Measurements from ENCODE around the gene SLC41A1. TPM values are rescaled to one million over a fixed set of nuclear protein-coding genes. Genes with fewer than 3 reads are reported as not detected.

SLC41A1 gene
- total and polyA plus RNA-seq, 2 experiments from 2014 or later = 44.5 to 52.1 TPM

DNA sequence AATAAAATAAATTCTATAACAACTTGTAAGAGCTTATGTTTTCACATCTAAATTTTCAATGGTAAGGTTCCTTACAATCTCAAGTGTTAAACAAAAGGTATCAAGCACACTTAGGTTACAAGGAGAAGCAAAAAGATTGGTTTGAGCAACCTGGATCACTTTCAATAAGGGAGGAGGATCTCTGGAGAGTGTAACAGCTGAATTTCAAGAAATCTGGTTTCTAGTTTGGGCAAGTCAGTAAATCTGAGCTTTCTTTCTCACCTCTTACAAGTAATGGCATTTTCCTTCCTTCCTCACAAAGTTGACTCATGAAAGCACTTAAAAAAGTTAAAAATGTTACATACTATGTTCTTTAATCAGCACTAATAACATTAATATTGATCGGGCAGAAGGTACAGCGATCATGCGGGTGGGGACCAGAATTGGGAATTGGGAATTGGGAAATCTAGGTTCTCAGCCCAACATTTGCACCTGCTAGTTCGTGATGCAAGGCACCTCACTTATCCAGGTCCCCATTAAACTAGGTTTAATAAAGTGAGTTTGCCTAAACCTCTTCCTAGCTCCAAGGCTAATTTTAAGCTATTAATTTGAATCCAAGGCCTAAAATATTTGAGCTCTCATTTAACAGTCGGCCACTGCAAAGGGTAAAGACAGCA, 66.1 kb downstream of the SLC41A1 start:
- TF ChIP-seq, protein P1, sequence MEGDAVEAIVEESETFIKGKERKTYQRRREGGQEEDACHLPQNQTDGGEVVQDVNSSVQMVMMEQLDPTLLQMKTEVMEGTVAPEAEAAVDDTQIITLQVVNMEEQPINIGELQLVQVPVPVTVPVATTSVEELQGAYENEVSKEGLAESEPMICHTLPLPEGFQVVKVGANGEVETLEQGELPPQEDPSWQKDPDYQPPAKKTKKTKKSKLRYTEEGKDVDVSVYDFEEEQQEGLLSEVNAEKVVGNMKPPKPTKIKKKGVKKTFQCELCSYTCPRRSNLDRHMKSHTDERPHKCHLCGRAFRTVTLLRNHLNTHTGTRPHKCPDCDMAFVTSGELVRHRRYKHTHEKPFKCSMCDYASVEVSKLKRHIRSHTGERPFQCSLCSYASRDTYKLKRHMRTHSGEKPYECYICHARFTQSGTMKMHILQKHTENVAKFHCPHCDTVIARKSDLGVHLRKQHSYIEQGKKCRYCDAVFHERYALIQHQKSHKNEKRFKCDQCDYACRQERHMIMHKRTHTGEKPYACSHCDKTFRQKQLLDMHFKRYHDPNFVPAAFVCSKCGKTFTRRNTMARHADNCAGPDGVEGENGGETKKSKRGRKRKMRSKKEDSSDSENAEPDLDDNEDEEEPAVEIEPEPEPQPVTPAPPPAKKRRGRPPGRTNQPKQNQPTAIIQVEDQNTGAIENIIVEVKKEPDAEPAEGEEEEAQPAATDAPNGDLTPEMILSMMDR (IDR thresholded peaks at IDR 0.05; ENCODE audit: low read depth, low read length) = no peak
- H3K36me3 ChIP-seq = no peaks in the 10 kb centered on the region
- peak overlapping the region; percentile 95 for H3K4me3 ChIP-seq
- H3K27ac ChIP-seq = no peak overlapping the region
- DNase-seq (ENCODE audit: low read depth in 1 of 2, low spot score in 1 of 2) = peak in 1 of 2 donors; percentile 16
- peaks cover 19% of the 10 kb centered on the region for H3K4me1 ChIP-seq (ENCODE audit: low read depth)
- no peaks in the 10 kb centered on the region for H3K9me3 ChIP-seq (ENCODE audit: low read depth)
- H3K27me3 ChIP-seq = no peaks in the 10 kb centered on the region

DNA sequence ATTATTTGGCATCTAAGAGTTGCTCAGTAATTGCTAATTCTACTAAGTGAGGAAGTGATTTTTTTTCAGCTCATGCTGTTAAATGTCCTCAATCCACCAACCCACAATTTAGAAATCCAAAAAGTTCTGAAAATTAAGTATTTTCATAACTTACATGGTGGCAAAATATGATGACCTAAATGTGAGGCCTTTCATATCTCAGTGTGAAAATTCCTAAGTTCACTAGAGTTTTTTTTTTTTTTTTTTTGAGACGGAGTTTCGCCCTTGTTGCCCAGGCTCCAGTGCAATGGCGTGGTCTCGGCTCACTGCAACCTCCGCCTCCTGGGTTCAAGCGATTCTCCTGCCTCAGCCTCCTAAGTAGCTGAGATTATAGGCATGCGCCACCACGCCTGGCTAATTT, 68.6 kb downstream of the SLC41A1 start:
- H3K9me3 ChIP-seq (ENCODE audit: low read depth) = no peaks in the 10 kb centered on the region
- H3K27ac ChIP-seq = peak overlapping the region; percentile 4
- TF ChIP-seq, protein P1 (IDR thresholded peaks at IDR 0.05; ENCODE audit: low read depth, low read length) = no peak
- DNase-seq (ENCODE audit: low read depth in 1 of 2, low spot score in 1 of 2) = no peak
- H3K27me3 ChIP-seq = no peaks in the 10 kb centered on the region
- H3K36me3 ChIP-seq = no peaks in the 10 kb centered on the region
- H3K4me1 ChIP-seq (ENCODE audit: low read depth) = peaks cover 22% of the 10 kb centered on the region
- no peak overlapping the region for H3K4me3 ChIP-seq

DNA sequence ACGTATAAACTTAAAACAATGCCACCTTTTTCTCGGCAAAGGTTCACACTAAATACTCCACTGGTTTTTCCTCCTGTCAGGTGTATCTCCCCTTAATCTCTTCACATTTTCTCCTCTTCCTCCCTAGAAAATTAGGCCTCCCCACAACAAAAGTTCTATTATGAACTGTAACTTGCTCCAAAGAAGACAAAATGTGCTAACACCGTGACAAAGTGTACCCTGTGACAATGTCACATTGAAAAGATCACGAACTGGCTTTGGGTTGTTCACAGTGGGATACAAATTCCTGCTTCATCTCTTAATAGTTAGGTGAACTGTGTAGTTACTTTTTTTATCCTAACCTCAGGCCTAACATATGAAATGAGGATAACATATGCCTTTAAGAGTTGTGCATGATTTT, 69.0 kb downstream of the SLC41A1 start:
- no peak for DNase-seq (ENCODE audit: low read depth in 1 of 2, low spot score in 1 of 2)
- no peak overlapping the region for H3K4me3 ChIP-seq
- peak overlapping the region; percentile 4 for H3K27ac ChIP-seq
- TF ChIP-seq, protein P1 (IDR thresholded peaks at IDR 0.05; ENCODE audit: low read depth, low read length) = no peak
- no peaks in the 10 kb centered on the region for H3K27me3 ChIP-seq
- peaks cover 22% of the 10 kb centered on the region for H3K4me1 ChIP-seq (ENCODE audit: low read depth)
- no peaks in the 10 kb centered on the region for H3K36me3 ChIP-seq
- H3K9me3 ChIP-seq (ENCODE audit: low read depth) = no peaks in the 10 kb centered on the region

DNA sequence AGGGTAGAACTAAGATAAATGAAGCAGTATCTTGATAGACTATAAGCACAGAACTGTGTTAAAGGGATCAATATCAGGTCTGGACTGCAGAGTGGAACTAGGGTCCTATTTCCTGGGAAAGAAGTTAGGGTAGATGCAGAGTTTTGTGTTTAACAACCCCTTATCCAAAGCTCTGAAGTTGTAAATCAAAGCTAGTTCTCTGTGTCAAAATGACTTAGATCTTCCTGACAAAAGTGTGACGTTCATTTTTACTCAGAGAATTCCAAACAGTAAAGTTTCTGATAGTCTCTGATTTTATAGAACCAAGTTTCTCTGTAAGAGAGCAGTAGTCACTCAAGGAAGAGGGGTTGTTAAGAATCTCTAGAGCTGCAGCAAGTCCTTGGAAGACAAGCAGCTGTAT, 71.3 kb downstream of the SLC41A1 start:
- Histone ChIP-seq H3K36me3 (no peaks in the 10 kb centered on the region), H3K4me3 (no peak overlapping the region), H3K4me1 (ENCODE audit: low read depth) (peaks cover 7% of the 10 kb centered on the region), H3K27me3 (no peaks in the 10 kb centered on the region), H3K27ac (peak overlapping the region; percentile 47), H3K9me3 (ENCODE audit: low read depth) (no peaks in the 10 kb centered on the region)
- DNase-seq (ENCODE audit: low read depth in 1 of 2, low spot score in 1 of 2) = no peak
- TF ChIP-seq, protein P1 (IDR thresholded peaks at IDR 0.05; ENCODE audit: low read depth, low read length) = no peak

DNA sequence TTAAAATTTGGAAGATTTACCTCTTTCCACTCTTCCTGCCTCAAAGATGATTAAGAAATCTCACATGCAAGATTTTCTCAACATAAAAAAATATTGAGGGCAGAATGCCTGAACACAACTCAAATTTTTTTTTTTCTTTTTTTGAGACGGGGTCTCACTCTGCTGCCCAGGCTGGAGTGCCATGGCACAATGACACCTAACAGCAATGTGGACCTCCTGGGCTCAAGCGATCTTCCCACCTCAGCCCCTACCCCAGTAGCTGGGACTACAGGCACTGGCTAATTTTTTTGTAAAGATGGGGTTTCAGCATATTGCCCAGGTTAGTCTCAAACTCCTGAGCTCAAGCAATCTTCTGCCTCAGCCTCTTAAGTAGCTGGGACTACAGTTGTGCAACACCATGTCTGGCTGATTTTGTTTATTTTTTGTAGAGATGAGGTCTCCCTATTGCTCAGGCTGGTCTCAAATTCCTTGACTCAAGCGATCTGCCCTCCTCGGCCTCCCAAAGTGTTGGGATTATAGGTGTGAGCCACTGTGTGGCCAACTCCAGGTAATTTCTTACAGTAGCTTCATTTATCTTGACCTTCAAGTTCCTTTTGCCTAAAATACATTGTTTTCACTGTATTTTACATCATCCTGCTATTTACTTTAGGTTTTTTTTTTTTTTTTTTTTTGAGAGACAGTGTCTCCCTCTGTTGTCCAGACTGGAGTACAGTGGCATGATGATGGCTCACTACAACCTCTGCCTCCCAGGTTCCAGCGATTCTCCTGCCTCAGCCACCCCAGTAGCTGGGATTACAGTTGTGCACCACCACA, 73.4 kb downstream of the SLC41A1 start:
- Histone ChIP-seq H3K27me3 (no peaks in the 10 kb centered on the region), H3K36me3 (peaks cover 11% of the 10 kb centered on the region), H3K4me3 (no peak overlapping the region), H3K27ac (peak overlapping the region; percentile 13), H3K9me3 (ENCODE audit: low read depth) (no peaks in the 10 kb centered on the region), H3K4me1 (ENCODE audit: low read depth) (peaks cover 3% of the 10 kb centered on the region)
- TF ChIP-seq, protein P1 (IDR thresholded peaks at IDR 0.05; ENCODE audit: low read depth, low read length) = peak; percentile 16
- DNase-seq (ENCODE audit: low read depth in 1 of 2, low spot score in 1 of 2) = peak in 1 of 2 donors; percentile 67

Other genes with a start within 250 kb of the SLC41A1 start
- gene ELK4, start 181.2 kb downstream of the SLC41A1 start, total RNA-seq = 9.1 and 13.0 TPM in 2 replicates
- 1.8 and 4.9 TPM in 2 replicates for gene ELK4, start 181.2 kb downstream of the SLC41A1 start, polyA plus RNA-seq
- gene SLC45A3, start 132.7 kb downstream of the SLC41A1 start, total RNA-seq = 4.9 and 10.4 TPM in 2 replicates
- gene SLC45A3, start 132.7 kb downstream of the SLC41A1 start, polyA plus RNA-seq = 3.8 and 7.8 TPM in 2 replicates
- gene NUCKS1, start 63.0 kb downstream of the SLC41A1 start, total RNA-seq = 100 and 175 TPM in 2 replicates
- 47.0 and 80.9 TPM in 2 replicates for gene NUCKS1, start 63.0 kb downstream of the SLC41A1 start, polyA plus RNA-seq
- gene RAB29, start 37.7 kb downstream of the SLC41A1 start, total RNA-seq = 3.3 and 7.2 TPM in 2 replicates
- 6.5 and 15.2 TPM in 2 replicates for gene RAB29, start 37.7 kb downstream of the SLC41A1 start, polyA plus RNA-seq
- not detected in 2 replicates for gene PM20D1, start 36.9 kb upstream of the SLC41A1 start, total RNA-seq
- 0.18 and 0.57 TPM in 2 replicates for gene PM20D1, start 36.9 kb upstream of the SLC41A1 start, polyA plus RNA-seq
- gene SLC26A9, start 130.3 kb upstream of the SLC41A1 start, total RNA-seq = 1.0 and 2.9 TPM in 2 replicates
- 2.8 and 4.0 TPM in 2 replicates for gene SLC26A9, start 130.3 kb upstream of the SLC41A1 start, polyA plus RNA-seq
- gene RAB7B, start 190.2 kb upstream of the SLC41A1 start, total RNA-seq = 1.2 and 2.1 TPM in 2 replicates
- gene RAB7B, start 190.2 kb upstream of the SLC41A1 start, polyA plus RNA-seq = 2.2 and 4.9 TPM in 2 replicates
- not detected in 2 replicates for gene CTSE, start 210.7 kb upstream of the SLC41A1 start, total RNA-seq
- gene CTSE, start 210.7 kb upstream of the SLC41A1 start, polyA plus RNA-seq = not detected in 2 replicates
- 10.9 and 16.2 TPM in 2 replicates for gene RHEX, start 240.0 kb upstream of the SLC41A1 start, total RNA-seq
- gene RHEX, start 240.0 kb upstream of the SLC41A1 start, polyA plus RNA-seq = 7.3 and 28.6 TPM in 2 replicates